Stimulated activated effector memory CD8-positive, alpha-beta T cell treated with anti-CD3 and anti-CD28 coated beads, Interleukin-12 subunit alpha, Interleukin-12 subunit beta, amount 100 ng/mL, for 72 hours (primary cell): ENCODE data around the gene MRTFB.

Experiments used
- ATAC-seq: fragments of 150-1000 bp; cut with Tn5 transposase; 2 replicates; pipeline ENCODE4 v1.10.0; 2021
- DNase-seq, 2 donors: peaks; one replicate each; pipeline ENCODE4 v3.0.0; 2021 to 2022; ENCODE audit warnings: low spot score in 2 of 2
- H3K27ac Mint-ChIP-seq: one replicate; pipeline ENCODE4 v1.8.0; 2022; ENCODE audit warnings: mild to moderate bottlenecking, mixed read lengths
- H3K36me3 Mint-ChIP-seq: one replicate; pipeline ENCODE4 v1.8.0; 2022; ENCODE audit warnings: mild to moderate bottlenecking, mixed read lengths
- H3K4me1 Mint-ChIP-seq: one replicate; pipeline ENCODE4 v1.8.0; 2022; ENCODE audit warnings: mixed read lengths
- H3K4me3 Mint-ChIP-seq: one replicate; pipeline ENCODE4 v1.8.0; 2022; ENCODE audit warnings: mild to moderate bottlenecking, mixed read lengths
- H3K9me3 Mint-ChIP-seq: one replicate; pipeline ENCODE4 v1.8.0; 2022; ENCODE audit warnings: mixed read lengths

Gene MRTFB

GRCh38 chr16:14051103-14051729 lies 19.9 kb upstream of the MRTFB start:
- DNase-seq, result no peak
- Mint-ChIP-seq H3K9me3 (peaks cover 1% of the 10 kb centered on the region), H3K4me1 (no peaks in the 10 kb centered on the region), H3K4me3 (no peak overlapping the region), H3K27ac (no peak overlapping the region), H3K36me3 (no peaks in the 10 kb centered on the region)
- no peak for ATAC-seq

GRCh38 chr16:14056970-14057369 lies 14.1 kb upstream of the MRTFB start:
- H3K36me3 Mint-ChIP-seq, result no peaks in the 10 kb centered on the region
- DNase-seq (no peak), ATAC-seq (no peak)
- H3K4me3 Mint-ChIP-seq, result no peak overlapping the region
- peaks cover 3% of the 10 kb centered on the region for H3K9me3 Mint-ChIP-seq
- H3K4me1 Mint-ChIP-seq, result no peaks in the 10 kb centered on the region
- no peak overlapping the region for H3K27ac Mint-ChIP-seq

DNA sequence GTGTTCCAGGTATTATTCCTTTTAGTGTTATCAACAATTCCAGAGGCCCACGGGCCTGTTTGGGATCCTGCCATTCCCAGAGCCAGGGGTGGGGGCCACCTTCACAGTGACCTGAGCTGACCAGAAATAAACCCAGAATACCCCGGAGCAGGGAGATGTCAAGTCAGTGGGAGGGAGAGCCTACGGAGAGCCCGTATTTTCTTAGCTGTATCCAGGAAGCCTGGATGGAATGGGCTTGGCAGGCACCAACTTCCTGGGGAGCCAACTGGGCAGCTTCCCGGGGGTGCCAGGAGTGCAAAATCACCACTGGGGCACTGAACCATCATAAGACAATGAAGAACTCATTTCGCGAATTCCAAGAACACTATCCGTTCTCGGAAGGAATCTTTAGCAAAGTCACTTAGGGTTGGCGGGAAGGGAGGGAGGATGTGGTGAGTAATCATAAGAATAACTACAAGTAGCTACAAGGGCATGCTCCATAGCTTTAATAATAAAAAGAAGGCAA lies 13.2 kb upstream of the MRTFB start:
- no peak overlapping the region for H3K4me3 Mint-ChIP-seq
- no peaks in the 10 kb centered on the region for H3K36me3 Mint-ChIP-seq
- no peaks in the 10 kb centered on the region for H3K4me1 Mint-ChIP-seq
- ATAC-seq, result no peak
- DNase-seq, result no peak
- H3K27ac Mint-ChIP-seq, result no peak overlapping the region
- H3K9me3 Mint-ChIP-seq, result peaks cover 3% of the 10 kb centered on the region

DNA sequence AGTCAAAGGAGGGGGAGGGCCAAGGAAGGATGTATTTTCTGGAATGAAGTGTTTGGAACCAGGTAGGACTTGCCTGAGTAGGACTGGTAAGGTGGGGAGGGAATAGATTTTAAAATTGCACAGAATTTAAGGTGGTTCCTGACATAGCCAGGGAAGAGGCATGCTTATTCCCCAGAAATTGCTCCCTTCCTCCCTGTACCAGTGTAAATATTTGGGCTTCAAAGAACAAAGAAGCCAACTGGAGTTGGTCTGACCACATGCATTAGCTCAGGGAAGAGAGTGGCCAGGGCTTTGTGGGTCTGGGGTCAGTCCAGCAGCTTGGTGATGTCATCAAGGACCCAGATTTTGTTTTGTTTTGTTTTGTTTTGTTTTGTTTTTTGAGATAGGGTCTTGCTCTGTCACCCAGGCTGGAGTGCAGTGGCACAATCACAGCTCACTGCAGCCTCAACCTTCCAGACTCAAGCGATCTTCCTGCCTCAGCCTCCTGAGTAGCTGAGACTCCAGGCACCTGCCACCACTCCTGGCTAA lies 9.3 kb upstream of the MRTFB start:
- Mint-ChIP-seq H3K36me3 (no peaks in the 10 kb centered on the region), H3K4me3 (no peak overlapping the region), H3K27ac (no peak overlapping the region), H3K4me1 (no peaks in the 10 kb centered on the region), H3K9me3 (no peaks in the 10 kb centered on the region)
- DNase-seq, result no peak
- ATAC-seq, result no peak

DNA sequence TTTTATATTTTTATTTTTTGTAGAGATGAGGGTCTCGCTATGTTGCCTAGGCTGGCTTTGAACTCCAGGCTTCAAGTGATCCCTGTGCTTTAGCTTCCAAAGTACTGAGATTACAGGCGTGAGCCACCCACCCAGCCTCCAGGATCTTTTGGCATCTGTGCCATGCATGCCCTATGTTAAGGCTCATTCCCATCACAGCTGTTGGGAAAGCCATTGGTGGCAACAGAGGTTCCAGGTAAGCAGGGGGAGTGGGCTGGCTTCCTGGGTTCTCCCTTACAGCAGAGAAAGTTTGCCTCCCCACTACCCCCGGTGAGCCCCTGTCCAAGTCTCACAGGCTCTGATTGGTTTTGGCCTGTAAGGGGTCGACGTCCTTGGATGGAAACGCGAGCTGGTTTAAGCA lies 8.9 kb upstream of the MRTFB start:
- H3K4me1 Mint-ChIP-seq, result no peaks in the 10 kb centered on the region
- DNase-seq (no peak), ATAC-seq (no peak)
- H3K4me3 Mint-ChIP-seq, result no peak overlapping the region
- no peaks in the 10 kb centered on the region for H3K36me3 Mint-ChIP-seq
- H3K9me3 Mint-ChIP-seq, result no peaks in the 10 kb centered on the region
- H3K27ac Mint-ChIP-seq, result no peak overlapping the region

DNA sequence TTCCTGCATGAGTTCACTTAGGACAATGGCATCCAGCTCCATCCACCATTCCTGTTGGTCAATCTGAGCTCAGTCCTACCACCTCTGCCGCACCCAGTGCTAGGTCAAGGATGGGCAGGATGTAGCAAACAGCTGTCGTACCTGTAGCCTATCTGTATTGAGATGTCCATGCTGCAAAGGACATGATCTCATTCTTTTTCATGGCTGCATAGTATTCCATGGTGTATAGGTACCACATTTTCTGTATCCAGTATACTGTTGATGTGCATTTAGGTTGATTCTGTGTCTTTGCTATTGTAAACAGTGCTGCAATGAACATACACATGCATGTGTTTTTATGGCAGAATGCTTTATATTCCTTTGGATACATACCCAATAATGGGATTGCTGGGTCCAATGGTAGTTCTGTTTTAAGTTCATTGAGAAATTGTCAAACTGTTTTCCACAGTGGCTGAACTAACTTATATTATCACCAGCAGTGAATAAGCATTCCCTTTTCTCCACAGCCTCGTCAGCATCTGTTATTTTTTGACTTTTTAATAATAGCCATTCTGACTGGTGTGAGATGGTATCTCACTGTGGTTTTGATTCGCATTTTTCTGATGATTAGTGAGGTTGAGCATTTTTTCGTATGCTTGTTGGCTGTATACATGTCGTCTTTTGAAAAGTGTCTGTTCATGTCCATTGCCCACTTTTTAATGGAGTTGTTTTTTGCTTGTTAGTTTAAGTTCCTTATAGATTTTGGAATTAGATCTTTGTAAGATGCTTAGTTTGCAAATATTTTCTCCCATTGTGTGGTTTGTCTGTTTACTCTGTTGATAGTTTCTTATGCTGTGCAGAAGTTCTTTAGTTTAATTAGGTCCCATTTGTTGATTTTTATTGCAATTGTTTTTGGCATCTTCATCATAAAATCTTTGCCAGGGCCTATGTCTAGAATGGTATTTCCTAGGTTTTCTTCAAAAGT lies 7.2 kb upstream of the MRTFB start:
- ATAC-seq, result no peak
- no peaks in the 10 kb centered on the region for H3K4me1 Mint-ChIP-seq
- H3K27ac Mint-ChIP-seq, result no peak overlapping the region
- H3K4me3 Mint-ChIP-seq, result no peak overlapping the region
- H3K36me3 Mint-ChIP-seq, result no peaks in the 10 kb centered on the region
- DNase-seq, result no peak
- H3K9me3 Mint-ChIP-seq, result no peaks in the 10 kb centered on the region

DNA sequence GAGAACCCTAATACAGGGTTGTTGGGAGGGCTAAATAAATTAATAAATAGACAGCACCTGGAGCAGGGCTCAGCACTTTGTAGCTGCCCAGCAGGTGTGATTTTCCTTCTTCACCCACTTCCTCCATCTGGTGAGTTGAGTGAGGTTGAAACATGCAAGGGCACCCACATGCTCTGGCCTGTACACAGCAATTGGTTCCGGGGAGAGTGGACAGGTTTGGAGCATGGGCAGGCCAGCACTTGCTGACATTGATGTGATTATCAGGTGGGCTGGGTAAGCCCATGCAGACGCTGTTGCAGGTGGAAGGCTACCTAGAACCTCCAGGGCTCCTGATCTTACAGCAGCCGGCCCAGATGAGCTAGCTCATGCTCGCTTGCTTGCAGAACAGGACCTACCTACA lies 1.3 kb upstream of the MRTFB start:
- DNase-seq (no peak), ATAC-seq (no peak)
- H3K36me3 Mint-ChIP-seq, result no peaks in the 10 kb centered on the region
- no peak overlapping the region for H3K27ac Mint-ChIP-seq
- H3K9me3 Mint-ChIP-seq, result no peaks in the 10 kb centered on the region
- H3K4me1 Mint-ChIP-seq, result peaks cover 17% of the 10 kb centered on the region
- H3K4me3 Mint-ChIP-seq, result peak overlapping the region; percentile 82

GRCh38 chr16:14070555-14070876 lies 603 bp upstream of the MRTFB start:
- Mint-ChIP-seq H3K4me1 (peaks cover 17% of the 10 kb centered on the region), H3K36me3 (no peaks in the 10 kb centered on the region), H3K27ac (peak overlapping the region; percentile 85), H3K9me3 (no peaks in the 10 kb centered on the region), H3K4me3 (peak overlapping the region; percentile 82)
- ATAC-seq (no peak), DNase-seq (no peak)

DNA sequence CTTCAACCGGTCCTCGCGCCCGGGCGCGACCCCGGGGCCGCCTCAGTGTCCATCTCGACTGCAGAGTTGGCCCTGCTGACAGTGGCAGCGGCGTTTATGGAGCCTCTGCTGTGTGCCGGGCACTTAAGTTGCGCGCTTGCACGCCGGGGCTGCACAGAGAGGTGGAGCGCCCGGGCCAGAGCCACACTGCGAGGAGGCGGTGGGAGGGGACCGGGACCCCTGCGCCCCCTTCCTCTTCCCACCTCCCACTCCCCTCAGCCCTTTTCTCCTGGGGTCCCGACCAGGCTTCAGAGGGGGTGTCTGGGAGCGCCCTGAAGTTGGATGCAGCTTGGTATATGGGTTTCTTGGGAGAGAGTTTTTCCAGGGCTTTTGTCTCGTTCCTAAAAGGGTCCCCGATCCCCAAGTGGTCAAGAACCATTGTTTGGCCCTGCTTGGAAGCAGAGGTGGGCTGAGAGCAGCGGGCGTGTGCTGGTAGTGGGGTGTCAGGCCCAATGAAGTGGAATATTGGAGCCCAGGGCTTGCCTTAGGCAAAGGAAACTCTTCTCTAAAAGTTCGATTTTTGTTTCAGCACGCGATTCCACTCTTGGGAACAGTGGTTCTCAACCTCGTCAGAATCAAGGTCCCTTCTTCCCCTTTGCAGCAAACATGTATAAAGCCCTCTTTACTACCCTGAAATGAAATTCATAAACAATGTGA lies 605 bp downstream of the MRTFB start:
- Mint-ChIP-seq H3K4me3 (peak overlapping the region; percentile 82), H3K4me1 (peaks cover 17% of the 10 kb centered on the region), H3K36me3 (no peaks in the 10 kb centered on the region), H3K27ac (peak overlapping the region; percentile 55), H3K9me3 (no peaks in the 10 kb centered on the region)
- ATAC-seq (peak; percentile 63), DNase-seq (no peak)

DNA sequence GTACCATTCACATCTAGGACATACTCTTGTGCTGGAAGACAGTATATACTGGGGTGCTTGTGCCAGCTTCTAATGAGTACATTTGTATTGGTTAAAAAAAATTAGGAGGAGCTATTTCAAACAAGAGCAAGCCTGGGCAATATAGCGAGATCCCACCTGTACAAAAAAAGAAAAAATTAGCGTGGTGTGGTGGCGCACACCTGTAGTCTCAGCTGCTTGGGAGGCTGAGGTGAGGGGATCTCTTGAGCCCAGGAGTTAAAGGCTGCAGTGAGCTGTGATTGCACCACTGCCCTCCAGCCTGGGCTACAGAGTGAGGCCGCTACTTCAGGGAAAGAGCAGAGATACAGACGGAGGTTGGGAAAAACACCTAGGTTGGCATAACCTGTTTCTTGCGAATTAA lies 1.2 kb downstream of the MRTFB start:
- no peak for ATAC-seq
- peak overlapping the region; percentile 82 for H3K4me3 Mint-ChIP-seq
- H3K27ac Mint-ChIP-seq, result peak overlapping the region; percentile 55
- no peaks in the 10 kb centered on the region for H3K36me3 Mint-ChIP-seq
- no peaks in the 10 kb centered on the region for H3K9me3 Mint-ChIP-seq
- H3K4me1 Mint-ChIP-seq, result peaks cover 17% of the 10 kb centered on the region
- DNase-seq, result no peak

DNA sequence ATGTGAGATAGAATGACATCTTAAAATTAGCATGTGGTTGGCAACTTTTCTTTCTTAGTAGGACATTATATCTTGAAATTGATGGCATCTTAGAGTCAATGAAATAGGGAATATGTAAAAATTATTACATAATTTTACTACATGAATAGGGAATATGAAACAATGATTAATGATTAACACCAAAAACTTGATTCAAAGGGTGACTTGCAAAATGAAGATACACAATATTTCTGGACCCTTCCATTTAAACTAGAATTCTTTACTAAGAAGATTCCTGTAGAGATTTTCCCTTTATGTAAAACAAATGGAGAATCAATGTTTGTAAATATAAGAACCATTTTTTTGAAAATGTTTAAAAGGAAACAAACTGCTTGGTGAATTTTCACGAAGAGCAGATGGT lies 3.4 kb downstream of the MRTFB start:
- H3K27ac Mint-ChIP-seq, result no peak overlapping the region

GRCh38 chr16:14077918-14078317 lies 6.8 kb downstream of the MRTFB start:
- H3K4me1 Mint-ChIP-seq, result no peaks in the 10 kb centered on the region
- no peaks in the 10 kb centered on the region for H3K9me3 Mint-ChIP-seq
- DNase-seq, result no peak
- no peak overlapping the region for H3K27ac Mint-ChIP-seq
- no peak overlapping the region for H3K4me3 Mint-ChIP-seq
- ATAC-seq, result no peak
- H3K36me3 Mint-ChIP-seq, result peaks cover 8% of the 10 kb centered on the region

More for the DNA sequence above, 3.4 kb downstream of the MRTFB start:
- H3K9me3 Mint-ChIP-seq, result no peaks in the 10 kb centered on the region
- DNase-seq (no peak), ATAC-seq (no peak)
- peaks cover 17% of the 10 kb centered on the region for H3K4me1 Mint-ChIP-seq
- H3K4me3 Mint-ChIP-seq, result no peak overlapping the region
- H3K36me3 Mint-ChIP-seq, result no peaks in the 10 kb centered on the region

DNA sequence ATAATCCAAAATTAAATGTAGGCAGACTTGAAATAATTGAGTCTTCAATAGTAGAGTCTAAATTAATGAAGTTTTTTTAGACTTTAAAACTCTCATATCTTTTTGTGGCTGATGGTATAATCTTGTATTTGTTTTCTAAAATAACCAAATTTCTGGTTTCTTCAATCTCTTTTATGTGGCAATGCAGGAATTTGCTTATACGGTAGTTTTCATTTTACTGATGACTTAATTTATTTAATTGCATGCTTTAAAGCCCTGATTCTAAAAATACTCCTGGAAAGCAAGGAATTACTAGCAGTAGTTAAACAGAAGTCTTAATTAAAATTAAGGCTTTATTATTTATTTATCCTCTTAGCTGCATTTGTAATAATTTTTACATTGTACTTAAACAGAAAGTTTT lies 15.4 kb downstream of the MRTFB start:
- no peak overlapping the region for H3K27ac Mint-ChIP-seq
- no peak overlapping the region for H3K4me3 Mint-ChIP-seq
- ATAC-seq (no peak), DNase-seq (no peak)
- no peaks in the 10 kb centered on the region for H3K9me3 Mint-ChIP-seq
- H3K4me1 Mint-ChIP-seq, result peaks cover 7% of the 10 kb centered on the region
- no peaks in the 10 kb centered on the region for H3K36me3 Mint-ChIP-seq

- Mint-ChIP-seq H3K27ac (no peak overlapping the region), H3K4me1 (peaks cover 9% of the 10 kb centered on the region), H3K9me3 (no peaks in the 10 kb centered on the region), H3K4me3 (no peak overlapping the region), H3K36me3 (no peaks in the 10 kb centered on the region)
- ATAC-seq (no peak), DNase-seq (no peak)
These were observed 16.1 kb downstream of the MRTFB start for GRCh38 chr16:14087181-14087580.

- H3K4me3 Mint-ChIP-seq, result no peak overlapping the region
- no peak overlapping the region for H3K27ac Mint-ChIP-seq
- no peaks in the 10 kb centered on the region for H3K36me3 Mint-ChIP-seq
- no peaks in the 10 kb centered on the region for H3K9me3 Mint-ChIP-seq
- ATAC-seq (no peak), DNase-seq (no peak)
- H3K4me1 Mint-ChIP-seq, result peaks cover 9% of the 10 kb centered on the region
These were observed 16.6 kb downstream of the MRTFB start for GRCh38 chr16:14087590-14088154.
